Esophagus muscularis mucosa (tissue), 4 donors: ENCODE data around the gene SLC35G6. TPM values are rescaled to one million over a fixed set of nuclear protein-coding genes. Genes with fewer than 3 reads are reported as not detected.

Source experiments
- DNase-seq: peaks from one replicate; pipeline ENCODE4 v3.0.0-alpha.2; 2017; ENCODE audit errors: extremely low spot score
- H3K27ac ChIP-seq, 4 donors: fragments of 200-600 bp; sonication (generic); replicated peaks in 1 of 4; 1 replicate in 3 of 4; 2 replicates in 1 of 4; pipeline ENCODE4 v1.5.1; 2016 to 2019; ENCODE audit warnings: mild to moderate bottlenecking in 1 of 4
- H3K27me3 ChIP-seq, 4 donors: fragments of 200-600 bp; sonication (generic); one replicate each; pipeline versions ENCODE4 v1.5.1 to v1.6.0; 2016 to 2019
- H3K36me3 ChIP-seq, 4 donors: fragments of 200-600 bp; sonication (generic); one replicate each; pipeline ENCODE4 v1.5.1; 2016 to 2019
- H3K4me1 ChIP-seq, 4 donors: fragments of 200-600 bp; sonication (generic); one replicate each; pipeline ENCODE4 v1.5.1; 2016 to 2019
- H3K4me3 ChIP-seq, 4 donors: fragments of 200-600 bp; sonication (generic); 1 replicate in 2 of 4; 2 replicates in 2 of 4; pipeline ENCODE4 v1.5.1; 2016 to 2019; ENCODE audit warnings: mild to moderate bottlenecking in 4 of 4, moderate library complexity in 1 of 4
- H3K9me3 ChIP-seq, 4 donors: fragments of 200-600 bp; sonication (generic); 1 replicate in 3 of 4; 2 replicates in 1 of 4; pipeline ENCODE4 v1.5.1; 2016 to 2019
- CTCF ChIP-seq, 3 experiments: fragments of 200-600 bp in 2 of 3; fragments of 450-650 bp in 1 of 3; sonication (generic) in 2 of 3; IDR thresholded peaks; one replicate each; pipeline ENCODE4 v1.5.1; 2017 to 2019; ENCODE audit warnings: antibody characterized with exemption in 3 of 3, mild to moderate bottlenecking in 2 of 3, moderate library complexity in 1 of 3
- EP300 ChIP-seq: sonication (generic); formaldehyde crosslinking; IDR thresholded peaks from one replicate; pipeline ENCODE4 v1.6.1; 2017; ENCODE audit warnings: antibody characterized with exemption
- POLR2A ChIP-seq: fragments of 450-650 bp; IDR thresholded peaks from one replicate; pipeline ENCODE4 v1.6.1; 2017; ENCODE audit warnings: antibody characterized with exemption, moderate library complexity, mild to moderate bottlenecking, low read depth
- POLR2AphosphoS5 ChIP-seq, 2 donors: sonication (generic); formaldehyde crosslinking; IDR thresholded peaks; one replicate each; pipeline ENCODE4 v1.6.1; 2017; ENCODE audit warnings: antibody characterized with exemption in 2 of 2
- WGBS: methylation state at CpG from one replicate; pipeline ENCODE4 v1.1.5; 2018; 5-methylcytosine and 5-hydroxymethylcytosine counted together
- intact Hi-C: fragments of 100-400 bp; cut with DNase I; formaldehyde crosslinking; loops from one replicate; pipeline ENCODE4 v1.15.1; 2023
- total RNA-seq, 4 donors: library from RNA; depleted of rRNA; stranded (reverse); fragments of >200 nt; gene quantifications; one replicate each; pipeline versions ENCODE4 v1.1.0 to v1.2.1, GENCODE V29; 2016

The SLC35G6 gene
- total RNA-seq, 4 donors from 2014 or later = not detected

DNA sequence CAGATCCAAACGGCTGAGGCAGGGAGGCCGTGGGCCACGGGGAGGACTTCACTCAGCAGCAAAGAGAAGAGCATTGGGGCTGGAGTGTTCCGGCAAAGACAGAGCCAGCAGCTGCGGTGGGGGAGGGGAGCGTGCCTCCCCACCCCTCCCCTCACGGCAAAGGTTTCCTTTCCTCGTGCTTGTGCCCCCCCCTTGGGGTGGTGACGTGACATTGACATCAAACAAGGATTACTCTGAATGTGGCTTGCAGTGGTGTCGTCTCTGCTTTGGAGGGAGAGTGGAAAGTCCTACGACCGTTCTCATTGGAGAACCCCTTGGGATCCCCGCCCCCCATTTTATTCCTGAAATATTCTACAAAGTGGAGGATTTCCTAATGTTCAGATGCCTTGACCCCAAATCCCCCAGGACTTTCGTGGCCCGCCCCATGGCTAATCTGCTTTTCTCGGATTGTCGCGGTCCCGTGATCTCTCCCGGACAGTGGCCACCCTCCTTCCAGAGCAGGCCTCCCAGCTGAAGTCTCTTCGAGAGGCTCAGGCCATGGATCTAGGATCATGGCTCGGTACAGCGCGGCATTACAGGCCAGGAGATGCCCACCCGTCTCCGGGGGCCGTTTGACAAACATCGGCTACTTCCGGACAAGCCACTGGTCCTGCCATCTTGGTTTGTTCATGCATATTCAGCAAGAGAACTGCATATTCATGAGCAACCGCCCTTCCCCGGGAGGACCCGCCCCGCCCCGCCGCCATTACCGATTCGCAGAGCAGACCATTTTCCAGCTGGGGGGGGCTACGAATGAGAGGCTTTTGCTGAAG lies 2.2 kb downstream of the SLC35G6 start:
- Histone ChIP-seq H3K36me3 (no peaks in the 10 kb centered on the region), H3K4me1 (peaks cover 57 to 74% (median 73%) of the 10 kb centered on the region in 4 donors), H3K27ac (peak overlapping the region; percentile 100), H3K9me3 (no peaks in the 10 kb centered on the region), H3K4me3 (peak overlapping the region; percentile 52 to 92 (median 70)), H3K27me3 (peaks cover 0 to 3% (median 0%) of the 10 kb centered on the region in 4 donors)
- 0% methylated on average over 27 of the region's 38 CpGs for WGBS
- intact Hi-C loops = loop anchor here (2.0 kb wide), 1 partner anchor 75 kb away; the partner anchor contains the start of gene TNFSF13
- DNase-seq = peak; percentile 99
- TF ChIP-seq POLR2A = peak; percentile 45
- TF ChIP-seq CTCF (IDR thresholded peaks at IDR 0.05) = no peak
- peak; percentile 70 to 92 for TF ChIP-seq POLR2AphosphoS5 (IDR thresholded peaks at IDR 0.05)
- TF ChIP-seq EP300 = peak; percentile 64

DNA sequence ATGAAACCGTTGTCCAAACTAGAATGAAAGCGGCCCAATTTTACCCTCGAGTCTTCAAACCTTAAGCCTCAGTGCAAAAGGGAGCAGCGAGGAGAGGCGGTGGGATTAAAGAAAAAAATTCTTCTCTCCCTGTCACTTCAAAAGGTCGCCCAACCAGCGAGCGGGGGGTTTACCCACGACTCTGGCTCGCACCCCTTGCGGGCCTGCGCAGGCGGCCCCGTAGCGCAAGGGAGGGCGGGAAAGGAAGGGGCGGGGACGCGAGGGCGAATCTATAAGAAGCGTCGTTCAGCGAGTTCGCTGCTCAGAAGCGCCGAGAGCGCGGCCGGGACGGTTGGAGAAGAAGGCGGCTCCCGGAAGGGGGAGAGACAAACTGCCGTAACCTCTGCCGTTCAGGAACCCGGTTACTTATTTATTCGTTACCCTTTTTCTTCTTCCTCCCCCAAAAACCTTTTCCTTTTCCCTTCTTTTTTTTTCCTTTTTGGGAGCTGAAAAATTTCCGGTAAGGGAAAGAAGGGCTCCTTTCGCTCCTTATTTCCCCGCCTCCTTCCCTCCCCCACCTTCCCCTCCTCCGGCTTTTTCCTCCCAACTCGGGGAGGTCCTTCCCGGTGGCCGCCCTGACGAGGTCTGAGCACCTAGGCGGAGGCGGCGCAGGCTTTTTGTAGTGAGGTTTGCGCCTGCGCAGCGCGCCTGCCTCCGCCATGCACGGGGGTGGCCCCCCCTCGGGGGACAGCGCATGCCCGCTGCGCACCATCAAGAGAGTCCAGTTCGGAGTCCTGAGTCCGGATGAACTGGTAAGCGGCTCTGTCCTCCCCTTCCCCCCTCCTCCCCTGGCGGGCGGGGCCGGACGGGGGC lies 3.0 kb downstream of the SLC35G6 start, which contains the start of gene POLR2A:
Gene POLR2A (plus strand): TSS at position 300 of the 852 bp plus-strand sequence.
- Histone ChIP-seq H3K36me3 (no peaks in the 10 kb centered on the region), H3K27me3 (peaks cover 0 to 3% (median 0%) of the 10 kb centered on the region in 4 donors), H3K4me3 (peak within 1 kb of the TSS; percentile 52 to 92 (median 70)), H3K9me3 (no peaks in the 10 kb centered on the region), H3K27ac (peak within 1 kb of the TSS; percentile 100), H3K4me1 (peaks cover 57 to 81% (median 80%) of the 10 kb centered on the region in 4 donors)
- peak; percentile 99 for DNase-seq
- TF ChIP-seq EP300 = no peak
- TF ChIP-seq CTCF (IDR thresholded peaks at IDR 0.05) = peak in 1 of 3 experiments; percentile 12
- TF ChIP-seq POLR2A = peak; percentile 100
- TF ChIP-seq POLR2AphosphoS5 (IDR thresholded peaks at IDR 0.05) = peak; percentile 99 to 100
- intact Hi-C loops = loop anchor here (2.0 kb wide), 1 partner anchor 75 kb away; the partner anchor contains the start of gene TNFSF13
- WGBS = under 1% methylated on average over 55 of the region's 64 CpGs

DNA sequence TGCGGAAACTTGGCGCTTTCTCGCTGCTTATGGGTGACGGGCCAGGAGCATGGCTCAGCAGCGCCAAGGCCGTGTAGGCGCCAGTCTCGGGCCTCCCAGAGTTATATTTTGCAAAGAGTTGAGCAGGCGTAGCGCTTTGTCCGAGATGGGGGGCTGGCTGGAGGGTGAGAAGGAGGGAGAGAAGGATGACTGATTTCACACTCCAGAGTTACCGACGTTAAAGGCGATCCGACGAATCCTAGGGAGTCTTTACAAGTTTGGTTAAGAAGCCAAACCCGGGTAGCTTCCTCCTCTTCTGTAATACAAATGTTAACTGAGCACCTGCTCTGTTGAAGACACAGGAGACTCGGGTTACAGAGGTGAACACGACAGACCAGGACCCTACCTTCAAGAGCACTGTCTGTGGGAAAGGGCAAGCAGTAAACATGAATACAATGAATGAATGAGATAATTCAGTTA lies 3.7 kb downstream of the SLC35G6 start:
- under 1% methylated on average over 19 of the region's 19 CpGs for WGBS
- TF ChIP-seq EP300 (no peak), CTCF (IDR thresholded peaks at IDR 0.05) (peak in 2 of 3 experiments; percentile 23 to 43), POLR2AphosphoS5 (IDR thresholded peaks at IDR 0.05) (no peak)
- DNase-seq = no peak
- peak overlapping the region; percentile 52 to 92 (median 70) for H3K4me3 ChIP-seq
- peak overlapping the region; percentile 100 for H3K27ac ChIP-seq
- H3K27me3 ChIP-seq = peaks cover 0 to 3% (median 0%) of the 10 kb centered on the region in 4 donors
- H3K4me1 ChIP-seq = peaks cover 54 to 84% (median 80%) of the 10 kb centered on the region in 4 donors
- no peaks in the 10 kb centered on the region for H3K36me3 ChIP-seq
- intact Hi-C loops = loop anchor here (2.0 to 5.0 kb wide), 2 partner anchors 48 to 74 kb away; partner anchors contain the start of genes FGF11, TMEM102 and TNFSF13
- H3K9me3 ChIP-seq = no peaks in the 10 kb centered on the region

- Histone ChIP-seq H3K36me3 (peaks cover 0 to 2% (median 0%) of the 10 kb centered on the region in 4 donors), H3K4me3 (peak overlapping the region; percentile 52 to 92 (median 70)), H3K4me1 (peaks cover 44 to 80% (median 73%) of the 10 kb centered on the region in 4 donors), H3K27ac (peak overlapping the region in 2 of 4 donors; percentile 100), H3K27me3 (peaks cover 0 to 3% (median 0%) of the 10 kb centered on the region in 4 donors), H3K9me3 (no peaks in the 10 kb centered on the region)
- no peak for DNase-seq
- WGBS = 48% methylated on average over 3 of the region's 3 CpGs
- TF ChIP-seq POLR2A (no peak), EP300 (no peak), POLR2AphosphoS5 (IDR thresholded peaks at IDR 0.05) (no peak), CTCF (IDR thresholded peaks at IDR 0.05) (no peak)
- intact Hi-C loops = loop anchor here (5.0 kb wide), 1 partner anchor 49 kb away; the partner anchor contains the start of genes FGF11 and TMEM102
These were observed 4.9 kb downstream of the SLC35G6 start for GRCh38 chr17:7486181-7486580.
